Measurements from ENCODE around the gene ATXN7.

Gene ATXN7

GRCh38 chr3:63877737-63878393 is 14.2 kb downstream of the ATXN7 start:
- TF ChIP-seq SIN3A (IDR thresholded peaks at IDR 0.05; ENCODE audit: borderline replicate concordance, insufficient read depth, low read length) = no peak
- no peak for TF ChIP-seq POLR2AphosphoS5 (IDR thresholded peaks at IDR 0.05; ENCODE audit: low read depth, low read length)
- no peak for TF ChIP-seq REST (IDR thresholded peaks at IDR 0.05; ENCODE audit: insufficient read depth in 1 of 2, low read depth in 2 of 2, low read length in 2 of 2)
- no peak for TF ChIP-seq FOXP2 (optimal IDR thresholded peaks at IDR 0.05; ENCODE audit: borderline replicate concordance, extremely low read depth, extremely low read length, insufficient read depth)
- TF ChIP-seq TAF1 (IDR thresholded peaks at IDR 0.05; ENCODE audit: borderline replicate concordance, insufficient read depth, low read length) = no peak

- no peak for TF ChIP-seq POLR2AphosphoS5 (IDR thresholded peaks at IDR 0.05; ENCODE audit: low read depth, low read length)
- TF ChIP-seq TAF1 (IDR thresholded peaks at IDR 0.05; ENCODE audit: borderline replicate concordance, insufficient read depth, low read length) = no peak
Observed at GRCh38 chr3:63878394-63879060, 14.9 kb downstream of the ATXN7 start.

- TF ChIP-seq SIN3A (IDR thresholded peaks at IDR 0.05; ENCODE audit: borderline replicate concordance, insufficient read depth, low read length) = no peak
- no peak for TF ChIP-seq POLR2AphosphoS5 (IDR thresholded peaks at IDR 0.05; ENCODE audit: low read depth, low read length)
- TF ChIP-seq REST (IDR thresholded peaks at IDR 0.05; ENCODE audit: insufficient read depth in 1 of 2, low read depth in 2 of 2, low read length in 2 of 2) = no peak
- no peak for TF ChIP-seq FOXP2 (optimal IDR thresholded peaks at IDR 0.05; ENCODE audit: borderline replicate concordance, extremely low read depth, extremely low read length, insufficient read depth)
- TF ChIP-seq TAF1 (IDR thresholded peaks at IDR 0.05; ENCODE audit: borderline replicate concordance, insufficient read depth, low read length) = no peak
Observed at GRCh38 chr3:63880653-63881052, 17.0 kb downstream of the ATXN7 start.

- no peak for TF ChIP-seq FOXP2 (optimal IDR thresholded peaks at IDR 0.05; ENCODE audit: borderline replicate concordance, extremely low read depth, extremely low read length, insufficient read depth)
- no peak for TF ChIP-seq TAF1 (IDR thresholded peaks at IDR 0.05; ENCODE audit: borderline replicate concordance, insufficient read depth, low read length)
- no peak for TF ChIP-seq POLR2AphosphoS5 (IDR thresholded peaks at IDR 0.05; ENCODE audit: low read depth, low read length)
- no peak for TF ChIP-seq SIN3A (IDR thresholded peaks at IDR 0.05; ENCODE audit: borderline replicate concordance, insufficient read depth, low read length)
- TF ChIP-seq REST (IDR thresholded peaks at IDR 0.05; ENCODE audit: insufficient read depth in 1 of 2, low read depth in 2 of 2, low read length in 2 of 2) = no peak
Observed at GRCh38 chr3:63886858-63887257, 23.2 kb downstream of the ATXN7 start.

GRCh38 chr3:63891518-63891917 is 27.9 kb downstream of the ATXN7 start:
- TF ChIP-seq REST (IDR thresholded peaks at IDR 0.05; ENCODE audit: insufficient read depth in 1 of 2, low read depth in 2 of 2, low read length in 2 of 2) (no peak), TAF1 (IDR thresholded peaks at IDR 0.05; ENCODE audit: borderline replicate concordance, insufficient read depth, low read length) (no peak), FOXP2 (optimal IDR thresholded peaks at IDR 0.05; ENCODE audit: borderline replicate concordance, extremely low read depth, extremely low read length, insufficient read depth) (no peak), POLR2AphosphoS5 (IDR thresholded peaks at IDR 0.05; ENCODE audit: low read depth, low read length) (no peak), SIN3A (IDR thresholded peaks at IDR 0.05; ENCODE audit: borderline replicate concordance, insufficient read depth, low read length) (no peak)

Measured in PFSK-1 (cell line).